OCI-LY7 (cell line): Measurements from ENCODE around the gene SHC2.

Experiments used
- CTCF ChIP-seq: fragments of 200-600 bp; sonication (generic); conservative IDR thresholded peaks from 2 replicates; pipeline ENCODE4 v1.5.1; 2014; ENCODE audit warnings: mild to moderate bottlenecking, antibody characterized with exemption, low read length, moderate library complexity, mixed read lengths
- EZH2phosphoT487 ChIP-seq: fragments of 200-600 bp; sonication (generic); IDR thresholded peaks from 2 replicates; pipeline ENCODE4 v1.6.1; 2018; ENCODE audit warnings: low read depth, borderline replicate concordance, mild to moderate bottlenecking, mixed run types, antibody characterized with exemption, low read length, moderate library complexity, mixed read lengths

- TF ChIP-seq CTCF (no peak), EZH2phosphoT487 (no peak)
Observed at GRCh38 chr19:375395-376110, 85.3 kb downstream of the SHC2 start.
